A673 (cell line): ENCODE measurements around the gene ACER1.

Experiments used
- CTCF ChIP-seq: fragments of 300-800, 200-600 bp; sonication (generic); conservative IDR thresholded peaks from 2 replicates; pipeline ENCODE4 v1.5.1; 2017; ENCODE audit warnings: low read depth, mild to moderate bottlenecking, antibody characterized with exemption, low read length, moderate library complexity, mixed read lengths
- EZH2 ChIP-seq: fragments of 200-600 bp; sonication (generic); IDR thresholded peaks from 2 replicates; pipeline ENCODE4 v1.6.1; 2017; ENCODE audit warnings: borderline replicate concordance, low read depth, mild to moderate bottlenecking, mixed read lengths, antibody characterized with exemption, low read length; ENCODE audit not compliant: poor library complexity, severe bottlenecking

GRCh38 chr19:6343462-6343861 is 10.1 kb upstream of the ACER1 start:
- TF ChIP-seq CTCF (no peak), EZH2 (no peak)
